Epithelial cell of umbilical artery (primary cell): ENCODE data around the gene RNF113B. TPM values are rescaled to one million over a fixed set of nuclear protein-coding genes. Genes with fewer than 3 reads are reported as not detected.

ENCODE experiments used
- total RNA-seq: library from RNA; depleted of rRNA; stranded (reverse); fragments of >200 nt; gene quantifications from 2 replicates; pipeline ENCODE4 v1.2.3, GENCODE V29; 2014

The RNF113B gene
- not detected in 2 replicates for total RNA-seq

DNA sequence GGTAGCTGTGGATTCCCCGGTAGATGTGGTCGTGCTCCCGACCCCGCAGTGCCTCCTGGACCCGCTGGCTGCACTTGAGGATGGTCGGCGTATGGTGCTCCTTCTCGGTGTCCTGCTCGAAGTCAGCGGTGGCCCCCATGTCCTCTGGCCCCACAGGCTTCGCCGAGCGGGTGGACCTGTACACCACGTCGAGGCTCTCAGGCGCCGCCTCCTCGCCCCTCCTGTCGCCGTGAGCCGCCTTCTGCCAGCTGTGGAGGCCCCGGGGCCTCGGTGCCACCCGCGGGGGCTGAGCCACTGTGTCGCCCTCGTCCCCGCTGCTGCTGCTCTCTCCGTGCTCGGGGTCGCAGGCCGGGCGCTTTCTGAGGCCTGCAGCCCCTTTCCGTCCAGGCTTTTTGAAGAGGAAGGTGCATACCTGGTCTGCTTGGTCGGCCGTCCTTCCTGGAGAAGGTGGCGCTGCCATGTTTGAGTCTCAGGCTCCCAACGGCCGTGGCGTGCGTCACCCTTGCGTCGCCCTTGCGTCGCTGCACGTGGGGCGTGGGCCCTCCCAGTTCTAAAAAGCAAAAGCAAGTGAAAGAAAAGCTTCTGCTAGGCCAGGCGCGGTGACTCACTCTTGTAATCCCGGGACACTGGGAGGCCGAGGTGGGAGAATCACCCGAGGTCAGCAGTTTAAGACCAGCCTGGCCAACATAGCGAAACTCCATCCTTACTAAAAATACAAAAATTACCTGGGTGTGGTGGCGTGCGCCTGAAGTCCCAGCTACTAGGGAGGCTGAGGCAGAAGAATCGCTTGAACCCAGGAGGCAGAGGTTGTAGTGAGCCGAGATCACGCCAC lies at the start of gene RNF113B:
Gene RNF113B, minus strand, starts transcription at position 493 of the 832 bp plus-strand sequence. Its CDS starts 33 bp downstream, at position 460.

DNA sequence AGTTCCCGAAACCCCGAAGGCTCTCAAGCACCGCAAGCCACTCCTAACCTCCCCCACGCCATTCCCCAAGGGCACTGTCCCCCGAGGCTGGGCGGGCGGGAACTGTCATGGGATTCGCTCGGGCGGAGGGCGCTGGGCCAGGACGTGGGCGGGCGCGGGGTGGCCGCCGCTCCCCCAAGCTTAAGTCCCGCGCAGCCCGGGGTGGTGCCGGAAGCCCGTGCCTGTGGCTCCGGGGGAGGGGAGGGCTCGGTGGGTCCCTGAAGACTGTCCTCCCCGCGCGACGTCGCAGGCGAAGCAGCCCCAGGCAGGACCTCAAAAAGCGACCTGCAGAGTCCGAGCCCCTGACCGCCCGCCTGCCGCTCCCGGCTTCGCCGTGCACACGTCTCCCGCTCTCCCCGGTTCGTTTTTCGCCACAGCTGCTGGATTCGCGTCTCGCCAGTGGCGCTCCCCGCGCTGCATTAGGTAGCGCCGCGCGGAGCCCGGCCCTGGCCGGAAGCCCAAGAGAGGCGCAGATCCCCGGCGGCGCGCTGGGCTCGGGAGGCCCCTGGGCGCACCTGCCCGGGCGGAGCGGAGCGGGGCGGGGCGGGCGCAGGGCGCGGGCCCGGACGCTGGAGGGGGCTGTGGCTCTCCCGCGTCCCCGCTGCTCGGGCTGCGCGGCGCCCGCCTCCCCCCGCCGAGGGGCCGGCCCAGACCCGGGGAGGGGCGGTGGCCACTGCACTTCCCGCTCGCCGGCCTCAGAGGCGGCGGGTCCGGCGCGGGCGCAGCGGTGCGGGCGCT lies 34.5 kb downstream of the RNF113B start, which contains the start of gene FARP1:
Gene FARP1, plus strand, starts transcription at position 715 of the 777 bp plus-strand sequence. CDS start 70,149 bp downstream, outside the sequence.

Other genes with a start within 250 kb of the RNF113B start
- 122 and 152 TPM in 2 replicates for gene IPO5, start 223.6 kb downstream of the RNF113B start, total RNA-seq
- gene FARP1, start 34.2 kb downstream of the RNF113B start, total RNA-seq: 10.8 and 13.6 TPM in 2 replicates